GM06990 (cell line): ENCODE data around the gene SGCG.
"Not testable (repeated sequence)": the region's sequence is repeated elsewhere in the genome, so short reads cannot be mapped to it uniquely, and the experiment has no call there.

Experiments used
- DNase-seq: peaks from one replicate; pipeline ENCODE4 v3.0.0-alpha.2; 2011; ENCODE audit not compliant: insufficient read length; ENCODE audit errors: extremely low read depth
- H3K27me3 ChIP-seq: replicated peaks from 2 replicates; pipeline ENCODE4 v1.6.0; 2011; ENCODE audit warnings: low read length; ENCODE audit not compliant: control insufficient read depth, insufficient read depth
- H3K36me3 ChIP-seq: 2 replicates; pipeline ENCODE4 v1.5.1; 2011; ENCODE audit warnings: low read length; ENCODE audit not compliant: control insufficient read depth, insufficient read depth
- H3K4me3 ChIP-seq: replicated peaks from 2 replicates; pipeline ENCODE4 v1.5.1; 2011; ENCODE audit warnings: low read depth, mild to moderate bottlenecking, control low read depth, low read length
- CTCF ChIP-seq: IDR thresholded peaks from 2 replicates; pipeline ENCODE4 v1.5.1; 2011; ENCODE audit warnings: low read length, control low read depth, mild to moderate bottlenecking, inconsistent platforms; ENCODE audit not compliant: insufficient read depth, poor library complexity, severe bottlenecking

Gene SGCG

GRCh38 chr13:23180711-23181110, at the start of gene SGCG:
Gene SGCG, plus strand, starts transcription at chr13:23180979. Its CDS starts 22,716 bp downstream, at chr13:23203695.
- TF ChIP-seq CTCF: no peak
- Histone ChIP-seq H3K36me3 (no peaks in the 10 kb centered on the region), H3K4me3 (no peak within 1 kb of the TSS), H3K27me3 (peaks cover 2% of the 10 kb centered on the region; the same call in 1 of the 2 replicates)
- no peak for DNase-seq

GRCh38 chr13:23134542-23134941, 46.2 kb upstream of the SGCG start:
- Histone ChIP-seq H3K36me3 (no peaks in the 10 kb centered on the region), H3K4me3 (no peak overlapping the region), H3K27me3 (no peaks in the 10 kb centered on the region)
- TF ChIP-seq CTCF: no peak
- no peak for DNase-seq

DNA sequence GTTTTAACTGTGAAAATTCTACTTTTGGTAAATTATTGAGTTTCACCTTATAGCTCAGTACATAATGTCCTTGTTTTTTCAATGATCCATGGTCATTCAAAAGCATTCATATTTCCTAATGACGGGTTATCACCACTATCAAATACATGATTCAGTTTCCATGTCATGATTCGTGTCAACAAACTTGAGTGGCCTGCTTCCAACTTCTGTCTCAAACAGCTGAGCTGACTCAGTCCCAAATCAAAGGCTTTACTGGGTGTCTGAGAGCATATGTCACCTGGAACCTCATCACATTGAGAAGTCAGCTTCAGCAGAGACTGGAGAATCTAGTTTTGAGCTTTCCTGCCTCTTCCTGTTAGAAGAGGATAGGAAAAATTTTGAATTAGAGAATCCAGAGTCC, 40.3 kb upstream of the SGCG start:
- no peak for TF ChIP-seq CTCF
- Histone ChIP-seq H3K36me3 (no peaks in the 10 kb centered on the region), H3K27me3 (no peaks in the 10 kb centered on the region), H3K4me3 (no peak overlapping the region)
- DNase-seq: no peak

DNA sequence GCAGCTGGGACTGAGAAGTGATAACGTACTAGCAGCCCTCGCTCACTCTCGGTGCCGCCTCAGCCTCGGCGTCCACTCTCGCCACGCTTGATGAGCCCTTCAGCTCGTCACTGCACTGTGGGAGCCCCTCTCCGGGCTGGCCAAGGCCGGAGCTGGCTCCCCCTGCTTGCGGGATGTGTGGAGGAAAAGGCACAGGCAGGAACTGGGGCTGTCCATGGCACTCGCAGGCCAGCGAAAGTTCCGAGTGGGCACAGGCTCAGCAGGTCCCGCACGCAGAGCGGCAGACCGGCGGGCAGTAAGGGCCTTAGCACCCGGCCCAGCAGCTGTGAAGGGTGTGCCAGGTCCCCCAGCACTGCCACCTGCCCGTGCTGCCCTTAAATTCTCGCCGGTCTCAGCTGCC, 38.8 kb upstream of the SGCG start:
- TF ChIP-seq CTCF: no peak
- Histone ChIP-seq H3K27me3 (no peaks in the 10 kb centered on the region), H3K36me3 (no peaks in the 10 kb centered on the region), H3K4me3 (no peak overlapping the region)
- DNase-seq: no peak

- not testable (repeated sequence) for H3K4me3 ChIP-seq, DNase-seq, H3K36me3 ChIP-seq, H3K27me3 ChIP-seq
These were observed 38.2 kb upstream of the SGCG start for GRCh38 chr13:23142607-23143006.

GRCh38 chr13:23144431-23144830, 36.3 kb upstream of the SGCG start:
- DNase-seq: no peak
- Histone ChIP-seq H3K27me3 (no peaks in the 10 kb centered on the region), H3K36me3 (no peaks in the 10 kb centered on the region), H3K4me3 (no peak overlapping the region)
- no peak for TF ChIP-seq CTCF
